NCI-H1417 (cell line): Measurements from ENCODE around the gene SEPTIN12.
A peak's percentile ranks its signal among the peaks of the same experiment; 100 is the strongest.

Experiments used
- DNase-seq, 3 experiments: peaks; one replicate each; lab custom pipeline; 2025; lab: John Stamatoyannopoulos, UW

SEPTIN12 gene, protein sequence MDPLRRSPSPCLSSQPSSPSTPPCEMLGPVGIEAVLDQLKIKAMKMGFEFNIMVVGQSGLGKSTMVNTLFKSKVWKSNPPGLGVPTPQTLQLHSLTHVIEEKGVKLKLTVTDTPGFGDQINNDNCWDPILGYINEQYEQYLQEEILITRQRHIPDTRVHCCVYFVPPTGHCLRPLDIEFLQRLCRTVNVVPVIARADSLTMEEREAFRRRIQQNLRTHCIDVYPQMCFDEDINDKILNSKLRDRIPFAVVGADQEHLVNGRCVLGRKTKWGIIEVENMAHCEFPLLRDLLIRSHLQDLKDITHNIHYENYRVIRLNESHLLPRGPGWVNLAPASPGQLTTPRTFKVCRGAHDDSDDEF

DNA sequence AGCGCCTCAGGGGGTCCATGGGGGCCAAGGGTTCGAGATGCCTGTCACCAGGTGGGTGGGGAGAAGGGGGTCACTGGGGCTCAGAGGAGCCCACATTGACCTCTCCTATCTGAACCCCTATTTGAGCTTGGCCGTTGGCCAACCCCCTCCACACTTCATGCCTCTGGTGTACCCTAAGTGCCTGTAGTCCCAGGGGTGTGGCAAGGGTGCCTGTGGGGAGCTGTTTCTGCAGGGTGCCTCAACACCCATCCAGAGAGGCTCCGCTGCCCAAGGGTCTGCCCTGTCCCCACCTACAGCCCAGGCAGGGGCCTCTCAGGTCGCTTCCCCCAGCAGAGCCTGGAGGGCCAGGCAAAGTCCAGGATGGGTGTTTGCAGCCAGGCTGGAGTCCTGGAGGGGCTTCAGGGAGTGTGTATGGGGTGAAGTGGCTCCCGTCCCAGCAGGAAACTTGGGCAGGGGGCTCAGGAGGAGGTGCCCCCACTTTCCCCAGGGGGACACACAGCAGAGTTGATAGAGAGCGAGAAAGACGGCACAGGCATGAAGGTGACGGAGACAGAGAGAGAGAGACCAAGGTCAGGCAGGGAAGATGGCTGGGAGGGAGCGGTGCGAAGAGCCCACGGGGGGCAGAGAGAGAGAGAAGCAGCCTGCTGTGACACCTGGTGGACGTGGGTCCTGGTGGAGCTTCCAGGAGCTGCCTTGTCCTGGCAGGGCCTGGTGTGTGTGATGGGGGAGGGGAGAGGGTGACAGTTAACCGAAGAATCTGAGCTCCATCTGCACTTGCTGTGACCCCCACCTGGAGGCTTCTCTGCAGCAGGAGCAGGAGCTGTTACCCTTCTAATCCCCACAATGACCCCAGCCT, at the start of gene SEPTIN12:
TSS of gene SEPTIN12 (minus strand) at position 719 of the 856 bp plus-strand sequence. CDS start at position 19, 700 bp downstream.
- peak in 2 of 3 experiments; percentile 37 to 70 for DNase-seq

DNA sequence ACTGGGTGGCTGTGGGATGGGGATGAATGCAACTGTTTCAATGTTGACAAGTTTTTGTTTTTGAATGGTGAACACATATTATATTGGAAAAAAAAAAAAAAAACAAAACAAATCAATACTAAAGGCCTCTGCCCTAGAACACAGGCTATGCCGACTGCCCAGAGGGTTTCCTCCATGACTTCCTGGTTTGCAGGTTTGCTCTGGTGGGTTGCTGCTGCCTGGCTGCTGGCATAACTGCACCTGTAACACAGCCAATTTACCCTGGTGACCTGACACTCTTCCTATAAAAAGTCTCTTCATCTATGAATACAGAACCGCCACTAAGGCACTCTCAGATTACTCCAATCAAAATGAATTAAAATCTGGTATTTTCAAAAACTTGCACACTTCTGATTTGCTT, 48.6 kb upstream of the SEPTIN12 start:
- DNase-seq = no peak

DNA sequence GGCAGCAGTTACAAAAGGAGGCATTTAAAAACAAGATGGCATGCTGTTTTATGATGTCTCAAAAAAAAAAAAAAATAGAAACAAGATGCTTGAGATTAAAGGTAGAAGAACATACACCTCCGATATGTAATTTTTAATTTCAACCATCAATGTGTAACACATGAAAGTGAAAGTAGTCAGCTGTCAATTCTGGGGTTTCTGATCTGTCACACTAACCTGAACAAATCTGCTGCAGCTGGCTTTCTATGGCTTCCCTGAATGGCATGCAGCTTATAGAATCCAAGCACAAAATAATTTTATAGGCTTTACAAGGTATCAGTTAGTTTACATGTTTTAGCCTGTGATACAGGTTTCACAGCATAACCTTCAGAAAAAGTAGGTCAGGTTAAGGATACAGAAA, 45.4 kb upstream of the SEPTIN12 start:
- DNase-seq = no peak

DNA sequence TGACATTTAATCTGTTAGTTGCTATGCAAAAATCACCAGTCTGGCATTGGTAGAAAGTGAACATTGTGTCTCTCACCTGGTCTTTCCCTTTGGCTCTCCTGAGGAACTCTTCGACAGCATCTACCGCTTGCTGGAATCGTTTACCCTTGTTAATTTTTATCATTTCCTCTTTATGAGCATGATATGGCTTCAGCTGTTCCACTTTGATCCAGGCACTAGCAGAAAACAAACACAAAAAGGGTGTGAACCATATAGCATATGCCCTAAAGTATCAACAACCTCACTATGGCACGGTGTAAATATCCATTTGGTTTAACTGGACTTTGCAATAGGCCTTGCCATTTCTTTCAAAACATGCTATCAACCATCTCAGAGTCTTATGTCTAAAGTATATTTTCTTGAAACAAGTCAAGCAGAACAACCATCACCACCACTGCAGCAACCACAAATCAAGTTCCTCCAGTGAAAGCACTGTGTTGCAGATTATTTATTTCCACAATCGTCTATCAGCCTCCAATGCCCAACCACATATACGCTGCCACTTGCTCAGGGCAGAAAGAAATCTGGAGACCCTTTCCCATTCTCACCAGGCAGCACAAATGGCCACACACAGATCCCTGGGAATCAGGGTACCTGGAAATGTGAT, 44.7 kb upstream of the SEPTIN12 start:
- no peak for DNase-seq

DNA sequence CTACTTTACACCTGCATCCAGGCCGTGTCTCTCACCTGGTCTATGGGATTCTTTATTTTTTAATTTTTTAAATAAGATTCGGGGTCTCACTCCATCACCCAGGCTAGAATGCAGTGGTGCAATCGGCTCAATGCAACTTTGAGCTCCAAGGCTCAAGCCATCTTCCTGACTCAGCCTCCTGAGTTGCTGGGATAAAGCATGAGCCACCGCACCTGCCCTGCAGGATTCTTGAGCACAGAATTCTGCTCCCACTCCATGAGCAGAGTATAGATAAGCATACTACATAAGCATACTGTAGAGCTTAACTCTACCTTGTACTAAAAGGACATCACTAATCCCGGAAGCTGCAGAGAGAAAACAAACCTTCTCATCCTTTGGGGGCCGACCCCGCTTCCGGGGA, 43.5 kb upstream of the SEPTIN12 start:
- DNase-seq = no peak

DNA sequence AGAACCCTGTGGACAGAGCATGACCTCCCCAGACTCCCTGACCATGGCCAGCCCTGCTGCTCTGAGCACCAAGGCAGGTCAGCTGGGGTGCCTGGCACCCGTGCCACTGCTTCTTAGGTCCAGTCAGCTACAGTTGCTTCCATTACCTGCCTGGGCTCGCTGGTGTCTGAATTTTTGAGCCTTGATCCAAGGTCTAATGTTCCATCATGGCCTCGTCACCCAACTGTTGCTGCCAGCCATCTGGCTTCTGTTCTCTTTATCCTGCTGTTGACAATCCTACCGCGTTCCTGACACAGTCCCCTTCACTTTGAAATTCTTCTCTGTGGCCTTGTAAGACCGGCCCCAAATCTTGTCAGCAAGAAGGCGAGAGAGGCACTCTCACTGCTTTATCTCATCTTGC, 42.3 kb upstream of the SEPTIN12 start:
- no peak for DNase-seq

DNA sequence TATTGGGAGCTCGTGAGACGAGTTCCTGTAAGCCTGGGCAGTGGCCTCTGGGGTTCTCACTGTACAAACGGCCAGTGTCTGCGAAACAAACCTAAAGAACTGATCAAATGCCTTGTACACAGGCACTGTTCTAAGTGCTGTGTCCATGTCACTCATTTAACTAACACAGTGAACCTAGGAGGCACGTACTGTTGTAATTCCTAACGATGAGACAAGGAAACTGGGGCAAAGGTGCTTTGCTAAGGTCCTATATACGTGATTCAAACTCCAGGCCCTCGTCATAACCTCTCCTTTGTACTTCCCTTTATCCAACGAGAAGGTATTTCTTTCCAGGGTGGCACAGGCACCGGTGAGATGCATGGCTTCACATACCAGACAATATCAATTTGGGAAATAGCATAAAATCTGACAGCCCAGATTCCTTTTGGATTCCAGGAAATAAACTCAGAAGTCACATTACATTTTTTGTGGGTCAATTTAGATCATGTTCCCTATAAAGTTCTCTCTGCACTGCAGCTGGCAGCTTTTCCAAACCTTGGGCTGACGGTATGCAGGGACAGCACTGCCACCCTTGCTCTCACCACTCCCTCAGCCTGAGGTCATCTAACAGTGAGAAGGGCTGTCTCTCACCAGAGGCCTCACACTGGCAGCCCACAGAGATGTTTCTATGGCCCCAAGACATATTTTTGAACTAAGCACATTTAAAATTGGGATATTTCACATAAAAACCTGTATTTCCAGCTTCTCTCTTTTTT, 40.6 kb upstream of the SEPTIN12 start:
- no peak for DNase-seq

DNA sequence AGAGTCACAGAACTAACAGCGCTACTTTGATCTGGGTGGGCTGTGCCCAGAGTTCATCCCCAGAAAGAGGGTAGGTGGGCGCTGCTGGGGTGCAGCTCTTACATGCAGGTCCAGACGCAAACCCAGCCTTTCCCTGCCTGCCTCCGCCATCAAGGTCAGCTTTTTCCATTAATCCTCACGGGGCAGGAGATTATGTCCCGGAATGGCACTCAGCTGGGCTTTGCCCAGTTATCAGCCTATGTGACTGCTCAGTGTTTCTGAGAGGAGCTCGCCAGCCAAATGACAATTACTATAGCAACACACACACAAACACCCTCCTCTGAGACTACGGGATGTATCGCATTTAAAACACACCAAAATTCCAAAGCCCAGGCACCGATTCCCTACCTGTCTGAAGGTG, 38.8 kb upstream of the SEPTIN12 start:
- DNase-seq = no peak

DNA sequence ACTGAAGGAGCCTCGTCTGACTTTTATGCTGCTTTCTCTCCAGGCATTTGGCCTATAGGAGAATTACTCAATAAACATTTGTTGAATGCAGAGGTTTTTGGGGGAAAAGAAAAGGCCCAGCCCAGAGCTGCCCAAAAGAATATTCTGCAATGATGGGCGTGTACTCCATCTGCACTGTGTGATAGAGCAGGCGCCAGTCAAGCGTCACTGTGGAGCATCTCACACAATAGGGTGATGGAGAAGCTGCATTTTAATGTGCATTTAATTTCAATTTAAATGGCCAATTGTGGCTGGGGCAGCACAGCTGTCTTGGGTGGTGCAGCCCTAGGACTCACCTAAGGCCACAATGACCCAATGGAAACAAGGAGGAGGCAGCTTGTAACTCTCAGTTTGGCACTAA, 38.4 kb upstream of the SEPTIN12 start:
- no peak for DNase-seq

DNA sequence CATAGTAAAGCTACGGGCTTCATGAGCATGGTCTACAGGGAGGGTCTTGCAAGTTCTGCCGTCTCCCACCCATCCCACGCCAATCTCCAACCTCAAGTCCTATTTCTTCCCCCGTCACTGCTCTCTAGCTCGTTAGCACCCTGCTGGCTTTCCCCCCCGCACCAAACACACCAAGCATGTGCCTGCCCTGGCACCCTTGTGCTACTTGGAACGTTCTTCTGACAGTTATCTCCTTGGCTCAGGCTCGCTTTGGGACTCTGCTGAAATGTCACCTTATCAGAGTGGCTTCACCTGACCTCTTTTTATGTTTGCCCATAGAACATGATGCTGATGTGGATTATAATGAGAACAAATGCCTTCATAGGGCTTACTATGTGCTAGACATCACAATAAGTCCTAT, 37.1 kb upstream of the SEPTIN12 start:
- DNase-seq = no peak

DNA sequence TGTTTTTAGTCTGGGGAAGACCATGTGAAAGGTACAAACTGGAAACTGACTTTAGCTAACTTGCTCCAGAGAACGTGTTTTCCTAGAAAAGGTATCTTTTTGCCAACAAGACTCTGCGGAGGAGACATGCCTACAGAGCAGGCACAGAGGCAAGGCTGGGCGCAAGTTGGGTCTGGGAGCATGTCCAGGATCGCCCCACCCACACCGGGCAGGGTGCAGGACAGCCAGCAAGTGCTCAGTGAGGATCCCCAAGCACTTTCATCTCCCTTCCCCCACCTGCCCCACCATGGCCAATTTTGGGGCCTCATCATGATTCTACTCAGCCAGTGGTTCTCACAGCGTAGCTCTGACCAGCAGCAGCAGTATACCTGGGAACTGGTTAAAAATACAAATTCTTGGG, 32.5 kb upstream of the SEPTIN12 start:
- DNase-seq = no peak

DNA sequence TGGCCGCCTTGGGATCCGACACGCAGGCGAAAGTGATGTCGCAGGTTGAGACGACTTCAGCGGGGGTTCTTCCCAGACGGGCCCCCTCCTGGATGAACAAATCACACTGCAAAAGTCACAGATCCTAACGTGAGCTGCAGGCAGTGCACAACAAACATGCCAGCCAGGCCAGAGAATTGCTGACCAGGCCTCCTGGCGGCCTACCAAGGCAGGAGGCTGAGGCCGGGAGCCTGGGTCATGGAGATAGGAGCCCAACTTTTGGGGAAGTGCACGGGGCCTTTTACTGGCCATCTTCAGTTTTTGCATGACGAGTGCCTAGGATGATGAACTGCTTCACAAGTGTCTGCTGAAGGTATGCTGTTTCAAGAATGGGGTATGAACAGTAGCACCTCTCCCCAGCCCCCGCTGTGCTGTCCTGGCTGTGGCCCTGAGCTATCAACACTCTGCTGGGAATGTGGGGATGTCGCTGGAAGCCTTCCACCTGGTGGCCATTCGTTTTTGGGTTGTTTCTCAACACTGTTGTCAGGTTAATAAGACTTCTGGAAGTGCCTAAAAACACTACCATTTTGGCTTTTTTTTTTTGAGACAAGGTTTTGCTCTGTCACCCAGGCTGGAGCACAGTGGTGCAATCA, 26.5 kb upstream of the SEPTIN12 start:
- DNase-seq = no peak

DNA sequence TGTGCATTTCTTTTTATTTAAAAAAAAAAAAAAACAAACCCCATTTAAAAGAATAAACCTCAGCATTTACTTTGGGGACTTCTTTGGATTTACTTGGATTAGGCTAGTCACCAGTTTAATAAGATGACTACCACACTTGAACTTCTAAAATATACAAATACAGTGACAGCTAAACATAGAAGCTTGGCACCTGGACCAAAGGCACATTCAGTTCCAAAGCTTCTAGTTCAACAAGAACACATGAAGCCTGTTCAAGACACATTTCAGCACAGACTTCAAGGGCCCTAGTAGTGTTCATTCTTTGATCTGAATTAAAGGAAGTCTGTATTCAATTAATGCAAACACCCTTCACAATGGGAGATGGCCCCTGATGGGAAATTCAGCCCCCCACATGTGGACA, 25.9 kb upstream of the SEPTIN12 start:
- no peak for DNase-seq

DNA sequence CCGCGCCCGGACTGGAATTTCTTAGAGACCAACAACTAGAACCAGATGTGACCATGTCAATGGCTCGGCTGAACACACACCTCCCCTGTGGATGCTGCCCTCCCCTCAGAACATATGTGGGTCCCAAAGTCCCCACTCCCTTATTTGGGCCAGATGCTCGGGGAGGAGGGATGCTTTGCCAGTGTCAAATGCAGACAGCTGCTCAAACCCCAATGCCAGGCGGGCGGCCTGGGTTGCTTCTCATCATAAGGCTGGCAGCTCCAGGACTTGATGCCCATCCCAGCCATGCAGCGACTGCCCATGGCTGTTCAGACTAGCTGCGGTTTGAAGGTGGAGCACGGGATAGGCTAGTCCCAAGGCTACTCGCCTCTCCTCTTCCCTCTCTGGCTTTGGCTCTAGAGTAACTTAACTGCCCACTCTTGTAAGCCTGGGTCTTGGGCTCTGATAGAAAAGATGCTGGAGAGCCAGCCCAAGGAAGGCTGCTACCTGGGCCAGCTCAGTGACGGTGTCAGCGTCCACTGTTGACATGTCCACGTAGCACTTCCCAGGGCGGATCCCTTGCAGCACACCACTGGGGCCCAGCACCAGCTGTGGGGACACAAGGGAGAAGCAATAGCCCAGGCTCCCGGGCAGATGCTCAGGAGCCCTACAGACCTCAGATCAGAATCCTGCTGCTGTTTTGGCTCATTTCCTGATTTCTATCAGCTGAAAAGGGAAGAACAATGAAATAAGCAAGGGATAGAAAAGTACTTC, 25.3 kb upstream of the SEPTIN12 start:
- no peak for DNase-seq

DNA sequence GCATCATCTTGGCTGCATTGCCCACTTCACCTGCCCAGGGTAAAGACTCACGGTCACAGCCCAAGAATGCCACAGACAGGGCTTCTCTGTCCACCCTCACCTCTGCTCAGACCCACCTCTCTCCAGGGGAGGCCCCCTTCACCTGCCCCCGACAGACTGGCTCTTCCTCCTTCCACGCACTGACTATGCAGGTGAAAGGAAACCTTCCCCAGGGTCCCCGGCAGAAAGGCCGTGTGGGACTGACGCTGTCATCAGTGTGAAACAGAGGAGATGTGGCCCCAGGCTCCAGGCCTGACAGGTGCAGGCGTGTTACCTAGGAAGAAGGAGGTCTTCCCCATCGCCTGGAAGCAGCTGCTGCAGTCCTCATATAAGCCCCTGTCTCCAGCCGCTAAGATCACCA, 23.6 kb upstream of the SEPTIN12 start:
- no peak for DNase-seq

DNA sequence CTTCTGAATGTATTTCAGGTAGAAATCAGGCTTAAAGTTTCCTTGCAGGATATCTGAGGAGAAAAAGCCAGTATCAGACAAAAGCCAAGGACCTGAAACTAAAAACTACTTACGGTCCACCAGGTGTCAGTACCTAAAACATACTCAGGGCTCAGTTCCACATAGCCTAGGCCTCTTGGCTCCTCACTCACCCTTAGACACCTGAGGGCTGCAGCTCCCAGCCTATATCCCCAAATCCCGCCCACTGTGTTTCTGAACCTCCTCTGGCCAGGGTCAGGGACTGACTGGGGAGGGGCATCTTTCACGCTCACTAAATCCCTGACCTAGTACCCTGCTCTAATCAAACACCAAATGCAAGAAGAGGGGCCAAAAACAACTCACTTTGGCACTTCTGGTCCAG, 23.1 kb upstream of the SEPTIN12 start:
- no peak for DNase-seq

DNA sequence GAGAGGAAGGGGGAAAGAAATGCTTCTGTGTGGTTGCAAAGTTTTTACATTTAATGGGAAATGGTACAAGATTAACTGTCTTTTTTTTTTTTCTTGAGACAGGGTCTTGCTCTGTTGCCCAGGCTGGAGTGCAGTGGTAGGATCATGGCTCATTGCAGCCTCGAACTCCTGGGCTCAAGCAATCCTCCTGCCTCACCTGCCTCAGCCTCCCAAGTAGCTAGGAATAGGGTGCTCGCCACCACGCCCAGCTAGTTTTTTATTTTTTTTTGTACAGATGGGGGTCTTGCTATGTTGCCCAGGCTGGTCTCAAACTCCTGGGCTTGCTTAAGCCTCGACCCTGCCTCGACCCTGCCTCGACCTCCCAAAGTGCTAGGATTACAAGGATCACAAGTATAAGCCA, 18.1 kb upstream of the SEPTIN12 start:
- DNase-seq = no peak

DNA sequence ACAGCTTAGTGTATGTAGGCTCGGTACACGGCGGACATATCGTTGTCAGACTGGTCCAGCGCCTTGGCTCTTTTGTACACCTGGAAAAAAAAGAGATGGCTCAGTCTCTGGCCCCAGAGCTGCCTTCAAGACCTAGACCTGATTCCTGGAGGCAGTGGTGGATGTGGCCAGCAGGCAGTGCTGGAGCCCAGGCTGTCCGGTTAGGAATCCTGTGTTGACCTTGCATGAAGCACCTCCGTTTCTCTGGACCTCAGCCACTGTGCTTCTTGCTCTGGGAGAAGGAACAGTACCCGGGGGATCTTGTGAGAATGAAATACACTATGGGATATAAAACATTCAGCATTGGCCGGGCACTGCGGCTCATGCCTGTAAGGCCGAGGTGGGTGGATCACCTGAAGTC, 17.1 kb upstream of the SEPTIN12 start:
- no peak for DNase-seq

DNA sequence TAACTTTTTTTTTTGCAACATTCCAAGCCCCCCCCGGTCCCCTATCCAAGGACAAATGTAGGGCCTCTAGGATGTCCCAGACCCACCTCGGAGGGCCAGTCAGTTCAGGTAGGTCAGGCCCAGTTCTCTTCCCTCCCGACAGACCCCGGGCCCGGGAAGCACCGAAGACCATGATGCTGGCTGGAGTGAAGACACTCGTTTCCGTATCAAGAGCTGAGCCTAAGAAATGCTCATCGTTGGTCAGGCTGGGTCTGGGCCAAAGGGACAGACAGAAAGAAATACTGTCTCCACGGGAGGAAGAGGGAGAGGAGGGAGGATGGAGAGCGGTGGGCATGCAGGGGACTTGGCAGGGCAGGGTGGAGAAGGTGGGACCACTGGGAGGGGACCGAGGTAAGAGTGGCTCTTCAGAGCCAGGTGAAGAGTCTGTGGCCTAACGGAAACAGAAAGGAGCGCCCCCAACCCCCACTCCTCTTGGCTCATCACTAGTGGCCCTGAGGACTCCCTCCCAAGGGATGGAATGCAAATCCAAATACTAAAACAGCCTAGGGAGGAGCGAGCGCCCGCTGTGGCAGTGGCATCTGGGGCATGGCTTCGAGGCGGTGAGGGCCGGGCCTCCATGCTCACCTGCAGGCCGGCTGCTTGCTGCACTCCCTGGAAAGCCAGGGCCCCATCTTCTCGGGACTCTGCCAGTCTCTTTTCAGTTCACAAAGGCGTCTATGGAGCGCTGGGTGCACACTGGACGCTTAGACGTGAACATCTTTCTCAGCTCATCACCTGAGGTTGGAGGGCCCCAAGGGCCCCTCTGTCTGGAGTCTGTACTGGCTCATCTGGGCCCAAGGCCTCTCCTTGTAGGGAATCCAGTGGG, 16.0 kb upstream of the SEPTIN12 start:
- no peak for DNase-seq

DNA sequence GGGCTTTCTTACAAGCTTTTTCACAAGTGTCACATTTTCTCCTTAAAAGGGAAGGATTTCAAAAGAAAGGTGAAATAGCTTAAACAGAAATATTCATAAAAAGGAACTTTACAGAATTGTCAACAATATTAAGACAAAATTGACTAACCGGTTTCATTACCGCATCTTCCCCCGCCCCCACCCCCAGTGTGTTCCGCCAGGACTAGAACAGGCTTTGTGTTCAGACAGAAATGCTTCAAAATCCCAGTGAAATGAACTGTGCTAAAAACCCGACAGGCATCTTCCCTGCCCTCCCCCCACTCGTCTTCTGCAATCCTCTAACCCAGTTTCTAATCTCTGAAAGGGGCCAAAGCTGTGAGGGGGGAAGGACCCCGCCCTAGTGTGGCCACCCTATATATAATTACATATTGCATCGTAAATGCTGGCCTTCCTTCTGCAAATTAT, 15.3 kb upstream of the SEPTIN12 start:
- peak in 1 of 3 experiments; percentile 31 for DNase-seq
